ENCODE results near the gene ROS1.
"Not testable (repeated sequence)": the region's sequence is repeated elsewhere in the genome, so short reads cannot be mapped to it uniquely, and the experiment has no call there.

Gene ROS1

GRCh38 chr6:117265410-117266256, 160.1 kb downstream of the ROS1 start, which contains the start of gene VGLL2:
TSS of gene VGLL2 (plus strand) at chr6:117265558. CDS start at chr6:117265764, 206 bp downstream.
- DNase-seq, result no peak

DNA sequence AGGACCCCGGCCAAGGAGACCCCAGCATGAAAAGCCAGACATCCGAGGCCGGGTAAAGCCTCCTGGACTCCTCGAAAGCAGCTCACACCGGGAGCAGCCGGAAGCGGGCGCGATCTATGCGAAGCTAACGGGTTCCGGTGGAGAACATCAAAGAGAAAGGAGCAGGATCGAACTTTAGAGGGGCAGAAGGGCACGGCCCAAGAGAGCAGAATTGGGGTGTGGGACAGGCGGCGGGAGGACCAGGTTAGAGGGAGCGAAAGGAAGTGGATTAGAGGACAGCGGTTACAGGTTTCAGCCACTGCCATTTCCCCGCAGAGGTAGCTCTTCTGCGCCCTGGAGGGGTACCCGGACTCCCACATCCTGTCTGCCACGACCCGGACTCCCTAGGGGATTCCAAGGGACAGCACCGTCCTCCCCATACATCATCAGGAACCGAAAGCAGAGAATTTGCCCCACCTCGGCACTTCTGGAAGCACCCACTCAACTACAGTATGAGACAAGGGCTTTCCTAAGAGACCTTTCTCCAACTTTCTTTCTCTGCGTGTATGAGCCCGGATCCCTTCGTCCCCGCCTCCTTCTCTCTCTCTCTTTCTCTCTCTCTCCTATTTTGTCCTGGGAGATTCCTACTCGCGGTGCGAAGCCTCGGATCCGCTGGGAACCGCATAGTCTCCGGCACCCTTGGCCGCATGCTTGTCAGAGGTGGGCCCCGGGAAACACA, 160.9 kb downstream of the ROS1 start:
- no peak for DNase-seq

DNA sequence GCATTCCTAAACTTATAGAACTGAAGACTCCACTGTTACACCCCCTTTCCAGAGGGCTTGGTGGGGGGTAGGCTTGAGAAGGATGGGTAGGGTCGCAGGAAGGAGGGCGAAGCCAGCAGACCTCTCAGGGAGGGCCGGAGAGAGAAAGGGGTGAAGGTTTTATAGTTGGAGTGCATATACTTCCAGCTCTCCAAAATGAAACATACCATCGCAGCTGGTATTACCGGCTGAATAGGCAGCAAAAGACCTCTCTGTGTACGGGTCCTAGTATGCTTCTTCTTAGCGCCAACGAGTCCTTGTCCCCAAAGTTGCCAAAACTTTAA, 161.4 kb downstream of the ROS1 start:
- no peak for DNase-seq

DNA sequence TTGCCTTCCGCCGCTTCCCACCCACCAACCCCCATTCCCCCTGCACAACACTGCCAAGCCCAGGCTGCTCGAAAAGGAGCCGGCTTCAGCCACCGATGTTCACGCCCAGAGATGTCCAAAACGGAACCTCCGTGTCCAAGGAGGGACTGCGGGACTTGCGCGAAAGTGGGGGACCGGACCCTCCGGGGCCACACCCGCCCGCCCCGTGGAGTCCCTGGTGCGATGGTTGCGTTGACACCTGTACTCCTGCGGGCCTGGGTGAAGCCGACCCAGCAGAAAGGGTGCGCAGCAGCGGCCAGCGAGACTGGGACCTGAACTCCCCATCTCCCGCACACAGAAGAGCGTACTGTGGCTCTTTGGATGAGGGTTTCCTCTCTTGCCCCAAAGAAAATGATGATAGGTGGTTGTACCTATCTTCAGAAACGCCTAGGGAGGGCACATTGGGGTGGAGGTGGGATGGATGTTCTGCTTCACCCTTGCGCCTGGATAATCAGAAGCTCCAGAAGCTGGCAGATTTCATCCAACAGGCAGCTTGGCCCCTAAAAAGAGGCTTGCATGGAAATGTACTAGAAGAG, 162.3 kb downstream of the ROS1 start:
- DNase-seq, result no peak

GRCh38 chr6:117262799-117263198, 162.9 kb downstream of the ROS1 start:
- DNase-seq, result no peak

GRCh38 chr6:117253785-117254184, 172.0 kb downstream of the ROS1 start:
- DNase-seq, result no peak

DNA sequence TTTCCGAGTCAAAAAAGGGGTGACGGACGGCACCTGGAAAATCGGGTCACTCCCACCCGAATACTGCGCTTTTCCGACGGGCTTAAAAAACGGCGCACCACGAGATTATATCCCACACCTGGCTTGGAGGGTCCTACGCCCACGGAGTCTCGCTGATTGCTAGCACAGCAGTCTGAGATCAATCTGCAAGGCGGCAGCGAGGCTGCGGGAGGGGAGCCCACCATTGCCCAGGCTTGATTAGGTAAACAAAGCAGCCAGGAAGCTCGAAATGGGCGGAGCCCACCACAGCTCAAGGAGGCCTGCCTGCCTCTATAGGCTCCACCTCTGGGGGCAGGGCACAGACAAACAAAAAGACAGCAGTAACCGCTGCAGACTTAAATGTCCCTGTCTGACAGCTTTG, 180.8 kb downstream of the ROS1 start:
- DNase-seq, result not testable (repeated sequence)

- not testable (repeated sequence) for DNase-seq
Measured at GRCh38 chr6:117244571-117244970, 181.2 kb downstream of the ROS1 start.

Measured in stimulated activated CD4-positive, alpha-beta T cell treated with anti-CD3 and anti-CD28 coated beads, Interleukin-4, amount 100 ng/mL, for 4 hours (primary cell).